ENCODE measurements around the gene SERPINA10. TPM values are rescaled to one million over a fixed set of nuclear protein-coding genes. Genes with fewer than 3 reads are reported as not detected.

The SERPINA10 gene
- total and polyA plus RNA-seq, 12 donors, result 0.13 TPM; not detected in 11

GRCh38 chr14:94237046-94237445, 56.0 kb downstream of the SERPINA10 start:
- H3K27me3 ChIP-seq, result no peaks in the 10 kb centered on the region
- H3K36me3 ChIP-seq (replicated peaks in 1 of 2), result no peaks in the 10 kb centered on the region
- H3K4me3 ChIP-seq, result no peak overlapping the region
- no peak for DNase-seq
- TF ChIP-seq POLR2A (IDR thresholded peaks at IDR 0.05) (no peak), CTCF (IDR thresholded peaks at IDR 0.05) (no peak)
- no peak overlapping the region for H3K27ac ChIP-seq
- no peaks in the 10 kb centered on the region for H3K4me1 ChIP-seq (replicated peaks in 1 of 2)
- no peaks in the 10 kb centered on the region for H3K9me3 ChIP-seq (replicated peaks in 1 of 3)
- intact Hi-C loops (cut with DNase I), result no loop called here

Other genes with a start within 250 kb of the SERPINA10 start
- gene DDX24, start 212.1 kb downstream of the SERPINA10 start, total RNA-seq, result 100 to 1,000 TPM; 221 to 423 (median 359) TPM
- 100 to 1,000 TPM; 226 to 616 (median 296) TPM for gene DDX24, start 212.1 kb downstream of the SERPINA10 start, polyA plus RNA-seq
- gene IFI27L1, start 212.0 kb downstream of the SERPINA10 start, total RNA-seq, result 100 to 1,000 TPM in 2 of 9 donors, 10 to 100 TPM in 7; 54.3 to 233 (median 67.6) TPM
- 100 to 1,000 TPM in 2 of 3 donors, 10 to 100 TPM in 1; 39.7 to 177 (median 101) TPM for gene IFI27L1, start 212.0 kb downstream of the SERPINA10 start, polyA plus RNA-seq
- gene IFI27, start 182.5 kb downstream of the SERPINA10 start, total RNA-seq, result 100 to 1,000 TPM in 8 of 9 donors, 10 to 100 TPM in 1; 15.9 to 685 (median 385) TPM
- 1,000 to 10,000 TPM in 1 of 3 donors, 100 to 1,000 TPM in 2; 177 to 1,446 (median 256) TPM for gene IFI27, start 182.5 kb downstream of the SERPINA10 start, polyA plus RNA-seq
- 100 to 1,000 TPM in 5 of 9 donors, 10 to 100 TPM in 4; 85.9 to 312 (median 109) TPM for gene IFI27L2, start 163.7 kb downstream of the SERPINA10 start, total RNA-seq
- 100 to 1,000 TPM in 2 of 3 donors, 10 to 100 TPM in 1; 51.3 to 499 (median 291) TPM for gene IFI27L2, start 163.7 kb downstream of the SERPINA10 start, polyA plus RNA-seq
- gene PPP4R4, start 118.9 kb downstream of the SERPINA10 start, total RNA-seq, result 1 to 10 TPM in 3 of 9 donors, under 1 TPM in 6; 0.24 to 6.2 (median 0.57) TPM
- under 1 TPM; 0.08 to 0.55 (median 0.30) TPM for gene PPP4R4, start 118.9 kb downstream of the SERPINA10 start, polyA plus RNA-seq
- not detected for gene SERPINA6, start 30.1 kb upstream of the SERPINA10 start, total RNA-seq
- under 1 TPM in 1 of 3 donors, not detected in 2; 0.09 TPM for gene SERPINA6, start 30.1 kb upstream of the SERPINA10 start, polyA plus RNA-seq
- not detected for gene SERPINA2, start 73.4 kb upstream of the SERPINA10 start, total RNA-seq
- gene SERPINA2, start 73.4 kb upstream of the SERPINA10 start, polyA plus RNA-seq, result not detected
- gene SERPINA1, start 95.3 kb upstream of the SERPINA10 start, total RNA-seq, result 10 to 100 TPM in 6 of 9 donors, 1 to 10 TPM in 3; 1.6 to 60.1 (median 16.7) TPM
- gene SERPINA1, start 95.3 kb upstream of the SERPINA10 start, polyA plus RNA-seq, result 10 to 100 TPM in 2 of 3 donors, 1 to 10 TPM in 1; 4.1 to 40.9 (median 11.2) TPM
- not detected for gene SERPINA11, start 159.5 kb upstream of the SERPINA10 start, total RNA-seq
- gene SERPINA11, start 159.5 kb upstream of the SERPINA10 start, polyA plus RNA-seq, result not detected
- not detected for gene SERPINA9, start 182.9 kb upstream of the SERPINA10 start, total RNA-seq
- not detected for gene SERPINA9, start 182.9 kb upstream of the SERPINA10 start, polyA plus RNA-seq
- not detected for gene SERPINA12, start 216.2 kb upstream of the SERPINA10 start, total RNA-seq
- not detected for gene SERPINA12, start 216.2 kb upstream of the SERPINA10 start, polyA plus RNA-seq